ENCODE measurements around the gene ANK3.

ANK3 gene

DNA sequence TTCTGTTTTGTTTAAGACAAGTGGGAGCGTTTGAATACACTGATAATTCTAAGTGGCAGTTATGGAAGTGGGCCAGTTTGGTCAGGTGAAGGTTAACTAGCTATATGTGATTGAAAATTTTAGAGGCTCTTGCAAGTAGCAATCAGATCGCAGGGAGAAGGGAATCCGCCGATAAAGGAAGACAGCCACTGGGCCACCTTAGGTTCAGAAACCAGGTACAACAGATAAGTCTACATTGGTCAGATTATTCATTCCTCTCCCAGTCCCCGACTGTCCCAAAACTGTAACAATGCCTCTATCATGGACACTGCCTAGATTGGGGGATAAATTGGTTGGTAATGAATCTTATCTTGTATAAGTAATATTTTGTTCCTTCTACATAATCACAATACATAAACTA lies 8.9 kb downstream of the ANK3 start:
- no peak for DNase-seq

DNA sequence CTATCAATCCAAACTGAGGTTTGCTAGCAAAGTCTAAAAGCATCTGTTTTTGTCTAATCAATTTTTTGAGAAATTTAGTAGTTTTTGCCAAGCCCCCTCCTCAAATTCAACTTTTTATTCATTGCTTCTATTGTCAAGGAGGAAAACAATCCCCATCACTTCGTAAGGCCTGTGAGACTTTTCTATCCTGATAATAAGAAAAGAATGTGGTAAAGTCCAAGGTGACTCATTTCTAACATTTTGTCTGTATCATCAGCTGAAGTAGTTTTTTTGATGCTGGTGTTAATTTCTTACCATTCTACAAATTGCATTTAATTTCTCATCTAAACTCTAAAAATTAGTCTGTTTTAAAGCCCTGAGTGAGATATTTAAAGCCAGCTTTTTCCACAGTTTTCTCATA lies 11.7 kb downstream of the ANK3 start:
- no peak for DNase-seq

DNA sequence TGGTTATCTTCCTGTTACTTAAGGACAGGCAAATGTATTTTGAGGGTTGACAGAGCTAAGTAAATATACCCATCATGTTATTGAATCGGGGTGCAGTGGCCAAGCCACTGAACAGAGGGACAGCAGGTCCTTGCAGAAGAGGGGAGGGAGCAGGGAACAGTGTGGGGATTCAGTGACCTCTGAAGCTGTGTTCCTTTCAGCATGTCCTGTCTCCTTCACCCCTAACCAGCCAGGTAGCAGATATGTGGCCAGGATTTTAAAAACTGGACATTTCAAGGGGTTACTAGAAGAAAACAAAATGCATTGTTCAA lies 12.7 kb downstream of the ANK3 start:
- no peak for DNase-seq

DNA sequence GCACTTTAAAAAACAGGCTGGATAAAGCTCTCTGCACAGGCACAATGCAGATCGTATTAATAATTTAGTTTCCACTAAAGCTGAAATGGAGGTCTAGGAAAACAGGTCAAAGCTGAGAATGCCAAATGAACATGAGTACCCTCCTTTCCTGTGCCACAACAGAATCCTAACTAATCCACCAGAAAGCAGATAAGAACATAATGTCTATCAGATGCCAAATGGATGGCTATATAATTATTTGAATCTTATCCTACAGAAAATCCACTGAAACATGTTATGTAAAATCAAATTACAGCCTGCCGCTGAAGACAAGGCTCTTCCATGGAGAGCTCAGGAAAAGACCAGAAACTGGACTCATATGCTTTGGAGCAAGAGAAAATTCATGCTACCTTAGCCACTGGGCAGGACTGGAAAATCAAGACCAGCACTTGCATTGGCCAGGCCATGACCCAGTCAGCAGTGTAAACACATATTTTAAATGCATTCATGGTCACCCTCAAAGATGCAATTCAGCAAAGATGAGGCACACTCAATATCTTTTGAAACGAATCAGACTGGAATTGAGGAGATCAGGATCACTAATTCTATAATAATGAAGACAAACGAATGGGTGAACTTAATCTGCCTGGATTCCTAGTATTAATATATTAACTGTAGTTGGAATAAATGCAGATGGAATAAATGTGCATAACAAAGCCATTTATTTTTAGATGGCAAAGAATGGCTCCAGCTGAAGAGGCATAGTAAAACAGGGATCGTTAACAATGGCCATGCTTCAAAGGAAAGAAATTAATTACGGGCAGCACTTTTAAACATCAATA lies 13.2 kb downstream of the ANK3 start:
- DNase-seq, result peak in 1 of 58 donors; percentile 22

DNA sequence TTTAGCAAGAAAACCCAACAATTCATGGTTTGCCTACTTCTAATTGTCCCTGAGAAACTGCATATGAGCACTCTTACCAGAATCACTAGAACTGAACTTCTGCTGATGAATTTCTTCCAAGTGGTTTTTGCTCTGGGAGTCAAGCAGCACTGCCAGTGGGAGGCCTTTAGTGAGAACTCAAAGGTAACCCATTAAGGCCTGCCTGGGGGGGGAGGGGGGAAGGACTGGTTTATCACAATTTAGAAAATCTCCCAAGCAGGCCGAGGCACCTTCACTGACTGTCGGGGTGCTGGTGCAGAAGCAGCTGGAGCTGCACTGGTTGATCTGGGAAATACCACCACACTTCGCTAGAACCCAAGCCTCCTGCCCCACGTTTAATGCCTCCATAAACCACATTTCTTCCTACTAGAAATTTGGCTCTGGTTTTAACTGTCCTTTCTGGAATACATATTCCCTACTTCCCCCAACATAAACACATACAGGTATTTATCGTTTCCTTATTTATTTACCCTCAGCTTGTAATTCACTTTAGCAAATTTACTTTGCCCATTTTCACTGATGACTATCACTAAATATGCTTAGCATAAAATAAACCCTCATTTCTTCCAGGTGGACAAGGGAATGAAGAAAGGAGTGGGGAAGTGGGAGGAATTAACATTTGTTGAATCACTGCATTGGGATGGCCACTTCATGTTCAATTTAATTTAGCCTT lies 14.2 kb downstream of the ANK3 start:
- no peak for DNase-seq

DNA sequence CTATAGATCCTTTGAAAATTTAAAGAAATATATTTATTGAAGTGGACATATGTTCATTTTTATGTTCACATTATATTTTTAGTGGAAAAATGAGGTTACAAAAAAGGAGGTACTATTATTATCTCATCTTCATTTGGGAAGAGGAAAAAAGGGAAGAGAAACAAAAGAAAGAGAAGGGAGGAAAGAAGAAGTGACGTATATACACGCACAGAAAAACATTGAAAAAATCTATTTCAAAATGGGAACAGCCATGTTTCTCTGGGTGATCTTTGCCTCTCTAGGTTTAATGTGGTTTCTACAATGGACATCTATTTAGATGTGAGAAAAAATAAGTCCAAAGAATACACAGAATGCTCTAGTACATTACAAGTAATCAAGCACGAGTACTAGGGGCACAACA lies 14.8 kb downstream of the ANK3 start:
- no peak for DNase-seq

DNA sequence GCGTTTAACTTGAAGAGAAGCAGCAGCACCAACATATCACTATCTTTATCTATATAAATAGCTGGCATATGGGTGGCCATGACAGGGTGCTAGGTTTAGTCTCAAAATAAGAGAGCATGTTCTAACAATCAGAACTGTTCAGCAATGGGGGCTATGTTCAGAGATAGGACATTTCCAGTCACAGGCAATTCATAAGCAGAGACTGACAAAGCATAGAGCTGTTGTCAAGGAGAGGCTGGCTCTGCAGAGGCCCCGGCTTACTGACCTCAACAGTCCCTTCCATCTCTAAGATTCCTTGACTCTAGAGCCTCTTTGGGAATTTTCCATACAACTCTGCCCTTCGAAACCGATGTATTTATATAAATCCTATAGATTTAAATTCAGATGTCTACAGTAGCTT lies 17.2 kb downstream of the ANK3 start:
- peak in 4 of 58 donors; percentile 12 to 43 (median 30) for DNase-seq

DNA sequence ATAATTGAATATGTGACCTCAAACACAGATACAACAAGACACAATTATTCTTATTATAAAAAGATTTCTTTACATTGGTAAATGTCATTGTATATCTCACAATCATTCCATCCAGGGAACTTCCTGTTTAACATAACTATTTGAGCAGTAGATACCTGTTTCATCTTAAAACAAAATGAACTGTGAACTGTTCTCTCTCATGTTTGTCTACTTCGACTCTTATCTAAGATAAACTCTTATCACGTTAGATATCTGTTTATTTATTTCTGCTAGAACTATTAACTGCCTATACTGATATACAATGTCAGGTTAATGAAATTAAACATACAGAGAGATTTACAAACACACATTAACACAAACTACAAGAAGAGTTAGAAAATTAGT lies 20.1 kb downstream of the ANK3 start:
- DNase-seq, result no peak

DNA sequence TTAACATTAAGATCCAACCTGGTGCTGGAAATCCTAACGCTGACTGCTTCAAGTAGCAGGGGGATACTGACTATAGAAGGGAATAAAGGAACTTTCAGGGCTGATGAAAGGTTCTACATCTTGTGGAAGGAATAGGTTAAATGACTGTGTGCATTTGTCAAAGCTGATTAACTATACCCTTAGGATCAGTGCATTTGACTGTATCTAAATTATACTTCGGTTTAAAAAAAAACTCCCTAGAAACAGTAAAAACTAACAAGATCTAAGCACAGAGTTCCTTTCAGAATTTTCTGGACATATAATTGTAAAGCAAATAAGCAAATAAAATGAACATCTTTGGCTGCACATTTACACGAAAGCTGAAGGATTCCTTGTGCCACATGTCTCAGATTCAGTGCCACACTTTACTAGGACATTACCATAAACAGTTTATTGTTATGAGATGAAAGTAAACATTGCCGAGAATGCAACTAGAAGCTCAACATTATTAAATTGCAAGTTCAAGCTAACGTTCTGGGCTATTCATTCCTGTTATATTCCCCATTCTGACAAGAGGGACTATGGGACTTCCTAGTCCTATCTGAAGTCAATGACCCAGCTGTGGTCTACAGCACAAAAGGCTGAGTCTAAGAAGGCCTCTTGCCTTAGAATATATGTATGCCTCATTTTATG lies 20.7 kb downstream of the ANK3 start:
- no peak for DNase-seq

DNA sequence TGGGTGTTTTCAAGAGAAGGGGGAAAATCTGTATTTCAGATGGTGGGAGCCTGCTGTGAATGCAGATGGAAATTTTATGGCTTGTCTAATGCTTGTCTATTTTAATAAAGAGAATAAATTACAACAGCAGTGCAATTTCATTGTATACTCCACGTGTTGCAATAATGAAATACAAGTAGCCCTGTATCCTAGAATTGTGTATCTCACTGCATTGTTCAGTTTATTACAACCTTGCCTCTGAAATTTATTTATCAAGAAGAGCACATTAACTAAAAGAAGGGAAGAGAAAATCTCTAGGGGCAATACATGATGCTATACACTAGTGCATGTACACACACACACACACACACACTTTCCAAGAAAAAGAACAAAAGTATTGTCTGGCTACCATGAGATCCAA lies 21.8 kb downstream of the ANK3 start:
- DNase-seq, result no peak

DNA sequence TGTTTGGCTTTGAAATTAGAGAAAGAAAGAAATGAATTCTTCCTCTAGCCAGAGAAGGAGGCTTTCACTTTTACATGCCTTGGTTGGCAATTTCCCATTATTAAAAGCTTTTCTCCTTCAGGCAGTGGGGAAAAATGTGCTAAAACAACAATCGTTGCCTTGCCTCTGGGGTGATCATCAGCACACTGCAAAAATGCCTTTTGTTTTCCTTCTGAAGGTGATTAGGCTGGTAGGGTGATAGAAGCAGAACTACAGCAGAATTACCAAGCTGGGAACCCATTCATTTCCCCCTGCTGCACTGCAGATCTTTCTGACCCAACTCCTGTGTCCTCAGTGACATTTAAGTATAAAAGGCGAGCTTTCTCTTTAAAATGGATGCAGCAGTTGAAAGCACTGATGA lies 22.2 kb downstream of the ANK3 start:
- no peak for DNase-seq

DNA sequence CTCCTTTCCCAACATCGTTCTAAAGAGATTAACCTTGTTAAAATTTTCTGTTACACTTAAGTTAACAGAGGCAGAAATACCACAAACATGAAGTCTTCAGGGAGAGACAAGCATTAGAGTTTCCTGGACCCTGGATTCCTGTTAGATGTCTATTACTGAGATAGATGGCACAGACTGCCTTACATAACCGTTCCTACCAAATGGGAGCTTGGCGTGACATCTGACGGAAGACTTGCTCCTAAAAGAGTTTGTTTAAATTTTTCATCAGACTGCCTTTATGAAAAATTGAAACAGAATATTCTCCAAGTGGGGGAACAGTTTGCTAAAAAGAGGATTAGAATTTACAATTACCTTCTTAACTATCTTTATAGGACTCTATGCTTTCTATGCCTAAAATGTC lies 22.7 kb downstream of the ANK3 start:
- DNase-seq, result peak in 4 of 58 donors; percentile 10 to 36 (median 19)

DNA sequence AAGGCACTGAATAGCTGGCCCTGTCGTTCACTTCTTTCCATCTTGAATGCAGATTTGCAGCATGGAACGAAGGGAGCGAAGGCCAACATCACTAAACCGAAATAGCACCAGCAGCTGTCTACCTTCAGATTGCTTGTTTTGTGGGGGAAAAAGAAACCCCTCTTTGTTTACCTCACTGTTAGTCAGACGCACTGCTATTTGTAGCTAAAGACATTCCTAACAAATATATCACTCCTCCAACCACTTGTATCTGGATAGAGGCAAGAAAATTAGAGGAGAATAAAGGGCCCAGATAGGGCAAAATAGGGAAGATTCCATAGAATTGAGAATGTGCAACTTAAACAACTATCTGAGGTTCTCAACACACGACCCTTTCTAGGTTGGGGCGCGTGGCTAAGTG lies 26.5 kb downstream of the ANK3 start:
- no peak for DNase-seq

DNA sequence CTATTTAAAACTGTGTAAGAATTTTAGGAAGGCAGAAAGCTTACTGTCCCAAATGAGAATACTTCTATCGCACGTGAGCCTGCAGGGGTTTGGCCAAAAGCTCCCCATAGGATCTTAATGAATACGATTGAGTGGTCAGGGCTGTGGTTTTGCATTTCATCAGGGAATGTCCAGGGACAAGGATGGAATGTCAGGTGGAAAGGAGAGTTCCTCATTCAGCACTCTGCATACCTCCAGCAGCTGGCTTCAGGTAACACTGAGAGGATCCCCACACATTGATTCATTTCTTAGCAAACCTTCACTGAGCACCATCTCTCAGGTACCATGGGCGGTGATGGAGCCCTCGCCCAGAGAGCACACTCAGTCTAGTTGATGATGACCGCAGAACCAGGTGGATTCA lies 27.2 kb downstream of the ANK3 start:
- DNase-seq, result no peak

DNA sequence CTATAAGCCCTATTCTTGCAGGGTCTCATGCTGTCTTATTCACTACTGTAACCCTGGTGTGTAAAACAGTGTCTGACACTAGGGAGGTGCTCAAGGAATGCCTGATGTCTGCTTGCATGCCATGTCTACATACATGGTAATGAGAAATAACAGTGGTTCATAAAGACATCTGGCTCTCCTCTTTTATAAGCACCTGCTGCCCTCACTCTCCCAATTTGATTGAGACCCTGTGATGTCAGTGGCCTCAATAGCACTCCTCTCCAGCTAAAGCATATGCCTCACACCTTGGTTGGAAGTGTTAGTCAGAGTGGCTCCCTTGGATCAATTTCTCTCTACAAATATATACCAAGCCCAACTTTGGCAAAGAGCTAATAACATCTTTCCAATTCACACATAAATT lies 30.6 kb downstream of the ANK3 start:
- DNase-seq, result no peak

DNA sequence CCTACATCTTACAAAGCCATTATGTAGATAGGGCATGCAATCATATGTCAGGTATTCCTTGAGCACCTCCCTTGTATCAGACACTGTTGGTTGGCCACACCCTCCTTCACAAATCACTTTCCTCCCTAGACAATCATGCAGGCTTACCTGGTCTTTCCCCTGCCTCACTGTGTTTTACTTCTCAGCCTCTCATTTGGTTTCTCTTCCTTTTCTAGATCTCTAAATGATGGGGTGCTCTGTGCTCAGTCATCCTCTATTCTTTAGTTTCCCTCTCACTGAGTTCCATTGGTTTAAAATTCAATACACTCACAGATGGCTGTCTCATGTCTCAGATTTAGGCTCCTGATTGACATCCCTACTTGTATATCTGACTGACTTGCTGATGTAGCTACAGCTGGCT lies 31.4 kb downstream of the ANK3 start:
- no peak for DNase-seq

DNA sequence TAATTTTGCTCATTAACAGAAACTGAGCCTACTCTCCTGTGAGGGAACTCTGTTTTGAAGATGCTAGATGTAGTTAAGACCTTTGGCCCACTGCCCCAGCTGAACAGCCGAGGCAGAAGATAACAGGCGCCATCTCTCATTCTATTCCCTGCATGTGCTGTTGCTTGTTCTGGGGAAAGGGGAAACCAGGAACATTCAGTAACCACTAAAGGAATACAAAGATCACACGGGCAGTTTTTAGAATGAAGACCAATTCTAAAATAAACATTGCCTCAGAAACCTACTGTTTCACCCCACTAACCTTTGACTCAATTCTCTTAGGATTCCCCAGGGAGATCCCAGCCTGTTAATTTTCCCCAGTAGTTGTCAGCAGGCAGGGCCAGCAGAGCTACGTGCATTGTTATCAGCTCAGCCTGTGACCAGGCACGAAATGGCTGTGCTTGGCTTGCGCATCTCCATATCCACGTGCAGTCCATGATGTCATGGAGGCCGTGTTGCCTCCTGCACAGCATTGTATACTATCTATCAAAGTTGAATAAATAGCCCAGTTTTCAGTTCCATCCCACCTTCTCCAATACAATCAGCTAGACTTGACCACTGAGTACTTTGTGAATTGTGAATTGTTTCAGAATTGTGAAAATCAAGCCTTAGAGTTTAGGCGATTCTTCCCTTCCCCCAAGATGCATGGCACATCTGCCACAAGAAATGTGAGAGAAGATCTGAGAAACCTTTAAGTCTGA lies 36.0 kb downstream of the ANK3 start:
- peak in 42 of 58 donors; percentile 11 to 89 (median 52) for DNase-seq

DNA sequence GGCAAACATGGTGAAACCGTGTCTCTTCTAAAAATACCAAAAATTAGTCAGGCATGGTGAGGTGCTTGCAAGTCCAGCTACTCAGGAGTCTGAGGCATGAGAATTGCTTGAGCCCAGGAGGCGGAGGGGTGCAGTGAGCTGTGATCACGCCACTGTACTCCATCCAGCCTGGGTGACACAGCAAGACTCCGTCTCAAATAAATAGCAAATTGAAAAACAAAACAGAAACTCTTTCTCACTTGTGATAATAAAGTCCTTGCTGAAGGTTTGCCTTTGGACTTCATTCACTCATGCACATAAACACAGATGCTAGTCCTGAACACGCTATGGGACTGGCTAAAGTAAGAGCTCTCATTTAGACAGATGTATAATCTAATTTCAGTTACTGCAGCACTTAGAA lies 37.6 kb downstream of the ANK3 start:
- peak in 11 of 58 donors; percentile 12 to 70 (median 21) for DNase-seq

DNA sequence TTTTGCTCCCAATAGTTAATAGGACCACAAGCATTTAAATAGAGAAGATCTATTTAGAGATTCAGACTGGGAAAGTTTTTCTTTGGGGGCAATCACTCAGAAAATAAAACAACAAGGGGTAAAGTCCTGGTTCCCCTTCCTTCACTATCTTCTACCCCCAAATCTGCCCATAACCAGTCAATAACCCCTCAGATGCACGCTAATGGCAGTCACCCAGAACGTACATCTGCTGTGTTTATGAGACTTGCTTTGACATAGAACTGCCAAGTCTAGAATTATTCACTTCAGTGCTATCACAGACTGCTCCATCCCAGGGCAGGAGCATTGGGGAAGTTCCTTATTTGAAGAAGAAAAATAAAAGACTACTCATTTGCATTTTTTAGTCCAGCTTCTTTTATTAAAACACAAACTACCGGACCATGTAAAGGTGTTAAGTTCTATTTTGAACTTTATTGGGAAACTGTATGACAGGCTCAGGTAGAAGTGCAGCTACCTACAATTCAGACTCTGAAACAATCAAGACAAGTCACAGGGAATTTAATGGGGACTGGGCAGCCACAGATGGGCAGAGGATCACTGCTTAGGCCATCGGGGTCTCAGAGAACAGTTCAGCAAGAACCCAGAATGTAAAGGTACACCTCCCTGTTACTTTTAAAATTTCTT lies 38.4 kb downstream of the ANK3 start:
- DNase-seq, result peak in 4 of 58 donors; percentile 26 to 31 (median 28)

DNA sequence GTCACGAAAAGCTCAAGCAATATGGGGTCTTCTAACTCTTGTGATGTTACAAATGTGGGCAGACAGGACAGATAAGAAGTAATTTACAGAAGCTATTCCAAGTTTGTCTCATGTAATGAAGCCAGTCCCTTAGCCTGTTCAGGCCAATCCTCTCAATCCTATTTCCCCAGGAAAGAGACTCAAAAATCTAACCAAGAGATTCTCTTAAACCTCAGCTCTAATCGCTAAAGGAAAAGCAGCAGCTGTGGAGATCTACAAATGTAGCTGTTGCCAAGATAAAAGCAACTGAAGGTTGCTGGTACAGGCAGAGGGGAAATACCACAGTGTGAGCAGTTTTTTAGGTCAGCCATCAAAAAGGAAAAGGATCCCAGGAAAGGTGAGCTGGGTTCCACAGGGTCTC lies 39.3 kb downstream of the ANK3 start:
- DNase-seq, result no peak

DNA sequence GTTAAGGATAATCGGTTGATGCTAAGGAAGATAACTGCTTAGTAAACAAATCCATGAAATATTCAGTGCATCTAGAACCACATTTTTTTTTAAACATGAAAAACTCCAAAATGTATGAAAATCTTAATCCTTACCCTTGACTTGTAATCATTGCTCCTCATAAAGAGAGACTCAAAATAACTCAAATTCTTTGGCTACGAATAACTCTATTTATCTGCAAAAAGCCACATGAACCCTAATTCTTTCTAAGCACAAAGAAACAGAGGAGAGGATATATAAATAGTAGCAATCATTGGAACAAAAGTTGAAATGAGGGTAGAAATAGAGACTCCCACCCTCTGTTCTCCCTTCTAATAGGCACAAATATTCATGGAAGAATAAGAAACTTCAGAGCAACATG lies 40.2 kb downstream of the ANK3 start:
- no peak for DNase-seq

Data from anterior cingulate cortex (tissue), 58 donors.